Neural progenitor cell (in vitro differentiated cells): Measurements from ENCODE around the gene CHRNA1. TPM values are rescaled to one million over a fixed set of nuclear protein-coding genes. Genes with fewer than 3 reads are reported as not detected.

ENCODE experiments used
- DNase-seq: peaks from one replicate; pipeline ENCODE4 v3.0.0-alpha.2; 2016; ENCODE audit warnings: low spot score
- H2AFZ ChIP-seq: fragments of 200-600 bp; sonication (generic); replicated peaks from 2 replicates; pipeline ENCODE4 v1.6.1; 2016; ENCODE audit warnings: antibody characterized with exemption
- H3F3A ChIP-seq: fragments of 200-600 bp; sonication (generic); 2 replicates; pipeline ENCODE4 v1.6.1; 2016; ENCODE audit warnings: antibody characterized with exemption, low read depth
- H3K27ac ChIP-seq: fragments of 200-600 bp; sonication (generic); 2 replicates; pipeline ENCODE4 v1.5.1; 2016; ENCODE audit warnings: mild to moderate bottlenecking
- H3K27me3 ChIP-seq: fragments of 200-600 bp; sonication (generic); 2 replicates; pipeline ENCODE4 v1.6.1; 2016; ENCODE audit warnings: mild to moderate bottlenecking, moderate library complexity
- H3K36me3 ChIP-seq: fragments of 200-600 bp; sonication (generic); 2 replicates; pipeline ENCODE4 v1.5.1; 2016
- H3K4me1 ChIP-seq: fragments of 200-600 bp; sonication (generic); 2 replicates; pipeline ENCODE4 v1.6.1; 2016; ENCODE audit warnings: mixed run types
- H3K4me2 ChIP-seq: fragments of 200-600 bp; sonication (generic); 2 replicates; pipeline ENCODE4 v1.6.1; 2016
- H3K4me3 ChIP-seq: fragments of 200-600 bp; sonication (generic); 2 replicates; pipeline ENCODE4 v1.5.1; 2016
- H3K79me2 ChIP-seq: fragments of 200-600 bp; sonication (generic); 2 replicates; pipeline ENCODE4 v1.6.1; 2016; ENCODE audit warnings: low read depth
- H3K9ac ChIP-seq: fragments of 200-600 bp; sonication (generic); 2 replicates; pipeline ENCODE4 v1.6.1; 2016
- H3K9me3 ChIP-seq: fragments of 200-600 bp; sonication (generic); 2 replicates; pipeline ENCODE4 v1.5.1; 2016; ENCODE audit warnings: low read depth
- H4K20me1 ChIP-seq: fragments of 200-600 bp; sonication (generic); 2 replicates; pipeline ENCODE4 v1.6.1; 2016; ENCODE audit warnings: low read depth
- H3K27ac Mint-ChIP-seq: 3 replicates; pipeline ENCODE4 v1.8.0; 2021; ENCODE audit warnings: mixed read lengths
- H3K27me3 Mint-ChIP-seq: 2 replicates; pipeline ENCODE4 v1.8.0; 2022; ENCODE audit warnings: low read depth, mild to moderate bottlenecking, inconsistent platforms, moderate library complexity, mixed read lengths; ENCODE audit not compliant: insufficient read depth
- H3K36me3 Mint-ChIP-seq: 3 replicates; pipeline ENCODE4 v1.8.0; 2021; ENCODE audit warnings: mixed read lengths
- H3K4me1 Mint-ChIP-seq: 3 replicates; pipeline ENCODE4 v1.8.0; 2021; ENCODE audit warnings: mixed read lengths
- H3K4me3 Mint-ChIP-seq: 3 replicates; pipeline ENCODE4 v1.8.0; 2021; ENCODE audit warnings: mild to moderate bottlenecking, moderate library complexity, mixed read lengths
- H3K9me3 Mint-ChIP-seq: 3 replicates; pipeline ENCODE4 v1.8.0; 2020; ENCODE audit warnings: mixed read lengths
- CTCF ChIP-seq: fragments of 200-600 bp; sonication (generic); IDR thresholded peaks from 2 replicates; pipeline ENCODE4 v1.5.1; 2017; ENCODE audit warnings: antibody characterized with exemption, mild to moderate bottlenecking
- EZH2 ChIP-seq: fragments of 200-600 bp; sonication (generic); IDR thresholded peaks from 2 replicates; pipeline ENCODE4 v1.6.1; 2017; ENCODE audit warnings: antibody characterized with exemption, mild to moderate bottlenecking, moderate library complexity
- EZH2phosphoT487 ChIP-seq: fragments of 200-600 bp; sonication (generic); IDR thresholded peaks from 2 replicates; pipeline ENCODE4 v1.6.1; 2017; ENCODE audit warnings: antibody characterized with exemption
- total RNA-seq: library from RNA; depleted of rRNA; stranded (reverse); fragments of >200 nt; gene quantifications from 2 replicates; pipeline ENCODE4 v1.2.3, GENCODE V29; 2015; ENCODE audit warnings: low replicate concordance

Gene CHRNA1
- total RNA-seq, 1 donor from 2014 or later = 0.11 TPM

- H3K9ac ChIP-seq = no peak overlapping the region
- no peak for DNase-seq
- H3K27me3 ChIP-seq = no peaks in the 10 kb centered on the region
- TF ChIP-seq EZH2 (no peak), CTCF (no peak), EZH2phosphoT487 (no peak)
- Mint-ChIP-seq H3K9me3 (peaks cover 2% of the 10 kb centered on the region), H3K36me3 (no peaks in the 10 kb centered on the region), H3K27ac (peak overlapping the region; percentile 67), H3K27me3 (peaks cover 5% of the 10 kb centered on the region), H3K4me3 (no peak overlapping the region), H3K4me1 (peaks cover 47% of the 10 kb centered on the region)
- H3F3A ChIP-seq = peaks cover 24% of the 10 kb centered on the region
- no peak overlapping the region for H3K4me2 ChIP-seq
- H3K27ac ChIP-seq = no peak overlapping the region
- no peak overlapping the region for H2AFZ ChIP-seq
- H3K36me3 ChIP-seq = no peaks in the 10 kb centered on the region
- H3K79me2 ChIP-seq = no peaks in the 10 kb centered on the region
- peaks cover 37% of the 10 kb centered on the region for H3K4me1 ChIP-seq
- H3K4me3 ChIP-seq = no peak overlapping the region
- no peaks in the 10 kb centered on the region for H4K20me1 ChIP-seq
- H3K9me3 ChIP-seq = no peaks in the 10 kb centered on the region
Measured at GRCh38 chr2:174778085-174778981, 14.1 kb upstream of the CHRNA1 start.

GRCh38 chr2:174777347-174778084, 13.2 kb upstream of the CHRNA1 start:
- peaks cover 37% of the 10 kb centered on the region for H3K4me1 ChIP-seq
- H3K27ac Mint-ChIP-seq = peak overlapping the region; percentile 67
- TF ChIP-seq EZH2phosphoT487 (no peak), CTCF (no peak), EZH2 (no peak)
- no peaks in the 10 kb centered on the region for H3K9me3 ChIP-seq
- peak overlapping the region; percentile 88 for H2AFZ ChIP-seq
- no peak overlapping the region for H3K4me3 ChIP-seq
- no peaks in the 10 kb centered on the region for H4K20me1 ChIP-seq
- H3K27me3 ChIP-seq = no peaks in the 10 kb centered on the region
- H3K27ac ChIP-seq = no peak overlapping the region
- H3K9me3 Mint-ChIP-seq = no peaks in the 10 kb centered on the region
- H3K9ac ChIP-seq = no peak overlapping the region
- H3K4me2 ChIP-seq = peak overlapping the region; percentile 15
- peaks cover 55% of the 10 kb centered on the region for H3K4me1 Mint-ChIP-seq
- H3K27me3 Mint-ChIP-seq = peaks cover 5% of the 10 kb centered on the region
- no peaks in the 10 kb centered on the region for H3K36me3 ChIP-seq
- H3F3A ChIP-seq = peaks cover 32% of the 10 kb centered on the region
- H3K4me3 Mint-ChIP-seq = peak overlapping the region; percentile 8
- no peaks in the 10 kb centered on the region for H3K36me3 Mint-ChIP-seq
- DNase-seq = peak; percentile 22
- no peaks in the 10 kb centered on the region for H3K79me2 ChIP-seq

GRCh38 chr2:174776675-174777074, 12.4 kb upstream of the CHRNA1 start:
- no peak for DNase-seq
- peaks cover 4% of the 10 kb centered on the region for H3K27me3 Mint-ChIP-seq
- Histone ChIP-seq H3K27me3 (no peaks in the 10 kb centered on the region), H3K9ac (no peak overlapping the region), H3F3A (peaks cover 40% of the 10 kb centered on the region), H3K27ac (no peak overlapping the region), H2AFZ (peak overlapping the region; percentile 88), H3K4me1 (peaks cover 43% of the 10 kb centered on the region), H3K4me3 (no peak overlapping the region), H3K9me3 (no peaks in the 10 kb centered on the region), H3K79me2 (no peaks in the 10 kb centered on the region), H4K20me1 (no peaks in the 10 kb centered on the region), H3K4me2 (peak overlapping the region; percentile 15), H3K36me3 (no peaks in the 10 kb centered on the region)
- no peaks in the 10 kb centered on the region for H3K36me3 Mint-ChIP-seq
- no peak overlapping the region for H3K27ac Mint-ChIP-seq
- H3K9me3 Mint-ChIP-seq = no peaks in the 10 kb centered on the region
- no peak for TF ChIP-seq CTCF
- TF ChIP-seq EZH2phosphoT487 = no peak
- no peak for TF ChIP-seq EZH2
- no peak overlapping the region for H3K4me3 Mint-ChIP-seq
- peaks cover 63% of the 10 kb centered on the region for H3K4me1 Mint-ChIP-seq
